MCF 10A (cell line): ENCODE data around the gene DNAJB2. TPM values are rescaled to one million over a fixed set of nuclear protein-coding genes. Genes with fewer than 3 reads are reported as not detected.

Experiments
- BruUV-seq: library from RNA; stranded (reverse); fragments of 400-500 nt; replicated peaks from 2 replicates; lab custom pipeline; 2021; lab: Mats Ljungman, UMichigan
- CTCF ChIA-PET: fragments of 300-600 bp; sonication (Branson Sonifier 250); formaldehyde crosslinking; extraction: SDS; loops from one replicate; lab custom pipeline; 2021; ENCODE audit warnings: antibody characterized with exemption, inconsistent platforms; lab: Yijun Ruan, JAX
- POLR2A ChIA-PET: fragments of 300-600, 350-650 bp; sonication (Branson Sonifier 250); formaldehyde crosslinking; extraction: SDS; loops from one replicate; lab custom pipeline; 2020; ENCODE audit warnings: antibody characterized with exemption, inconsistent platforms; lab: Yijun Ruan, JAX
- DNase-seq: peaks from one replicate; pipeline ENCODE4 v3.0.0-alpha.2; 2018; ENCODE audit not compliant: unreplicated experiment
- H3K27ac Mint-ChIP-seq: one replicate; pipeline ENCODE4 v1.8.0; 2022; ENCODE audit warnings: mild to moderate bottlenecking, low read depth, mixed read lengths; ENCODE audit not compliant: unreplicated experiment
- H3K27me3 Mint-ChIP-seq: one replicate; pipeline ENCODE4 v1.8.0; 2022; ENCODE audit warnings: mixed read lengths; ENCODE audit not compliant: insufficient read depth, unreplicated experiment
- H3K36me3 Mint-ChIP-seq: one replicate; pipeline ENCODE4 v1.8.0; 2022; ENCODE audit warnings: mild to moderate bottlenecking, moderate library complexity, mixed read lengths; ENCODE audit not compliant: insufficient read depth, unreplicated experiment
- H3K4me1 Mint-ChIP-seq: one replicate; pipeline ENCODE4 v1.8.0; 2022; ENCODE audit warnings: mixed read lengths; ENCODE audit not compliant: insufficient read depth, unreplicated experiment
- H3K4me3 Mint-ChIP-seq: one replicate; pipeline ENCODE4 v1.8.0; 2022; ENCODE audit warnings: mild to moderate bottlenecking, moderate library complexity, mixed read lengths; ENCODE audit not compliant: unreplicated experiment
- H3K9me3 Mint-ChIP-seq: one replicate; pipeline ENCODE4 v1.8.0; 2022; ENCODE audit warnings: mixed read lengths; ENCODE audit not compliant: unreplicated experiment
- intact Hi-C: fragments of 100-400 bp; cut with micrococcal nuclease; formaldehyde crosslinking; loops from 2 replicates; pipeline ENCODE4 v1.14.1; 2022
- total RNA-seq: library from RNA; stranded (reverse); gene quantifications from 2 replicates; pipeline ENCODE4 v1.2.3, GENCODE V29; 2022
- TF ChIP-seq, protein P1 (sequence below): fragments of 200-600 bp; IDR thresholded peaks from one replicate; pipeline ENCODE4 v1.8.0; 2022; ENCODE audit warnings: antibody characterized with exemption, mild to moderate bottlenecking; ENCODE audit not compliant: unreplicated experiment

DNAJB2 gene
- total RNA-seq, 1 experiment from 2014 or later, result 59.8 TPM

DNA sequence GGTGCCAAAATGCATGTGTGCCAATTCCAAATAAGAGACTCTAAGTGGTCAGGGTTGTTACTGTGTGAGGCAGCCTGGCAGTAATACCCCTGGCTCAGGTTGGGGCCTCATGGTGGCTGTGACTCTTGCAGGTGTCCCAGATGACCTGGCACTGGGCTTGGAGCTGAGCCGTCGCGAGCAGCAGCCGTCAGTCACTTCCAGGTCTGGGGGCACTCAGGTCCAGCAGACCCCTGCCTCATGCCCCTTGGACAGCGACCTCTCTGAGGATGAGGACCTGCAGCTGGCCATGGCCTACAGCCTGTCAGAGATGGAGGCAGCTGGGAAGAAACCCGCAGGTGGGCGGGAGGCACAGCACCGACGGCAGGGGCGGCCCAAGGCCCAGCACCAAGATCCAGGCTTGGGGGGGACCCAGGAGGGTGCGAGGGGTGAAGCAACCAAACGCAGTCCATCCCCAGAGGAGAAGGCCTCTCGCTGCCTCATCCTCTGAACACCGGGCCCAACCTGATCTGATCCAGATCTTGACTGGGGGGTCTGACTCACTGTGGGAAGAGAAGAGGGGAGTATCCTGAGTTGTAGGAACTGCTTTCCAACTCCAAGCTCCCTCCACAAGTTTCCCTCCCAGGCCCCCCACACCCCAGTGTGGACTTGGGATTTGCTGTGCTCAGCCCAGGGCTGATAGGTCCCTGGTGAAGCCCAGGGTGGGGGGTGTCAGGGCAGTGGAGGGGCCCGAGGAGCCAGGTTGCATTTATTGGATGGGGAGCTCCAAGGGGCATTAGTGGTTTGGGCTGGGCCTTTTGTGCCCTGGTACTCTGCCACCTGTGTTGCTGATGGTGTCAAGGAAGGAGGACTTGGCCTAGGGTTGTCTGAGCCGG, 5.6 kb downstream of the DNAJB2 start:
- no TSS peak for BruUV-seq
- peaks cover 45% of the 10 kb centered on the region for H3K36me3 Mint-ChIP-seq

DNA sequence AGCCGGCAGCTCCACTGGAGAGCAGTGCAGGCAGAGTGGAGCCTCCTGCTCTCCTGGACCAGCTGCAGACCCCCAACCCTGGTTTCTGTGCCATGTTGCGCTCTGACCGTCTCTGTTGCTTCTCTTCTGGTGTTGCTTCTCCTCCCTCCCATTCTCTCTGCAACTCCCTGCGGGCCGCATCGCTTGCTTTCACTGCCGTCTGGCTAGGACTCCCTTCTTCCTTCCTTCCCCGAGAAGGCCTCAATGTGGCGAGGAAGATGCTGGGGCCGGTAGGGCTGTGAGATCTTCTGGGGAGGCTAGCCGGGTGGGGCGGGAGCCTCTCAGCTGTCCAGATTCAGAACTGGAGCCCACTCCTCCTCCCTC, 6.2 kb downstream of the DNAJB2 start:
- POLR2A ChIA-PET, result interaction anchor here (1.7 to 3.0 kb wide), 3 partner anchors 11 to 56 kb away, joined by 4 to 22 read pairs (median 10); partner anchors contain the start of genes ANKZF1 and ATG9A
- no peak overlapping the region for H3K4me3 Mint-ChIP-seq

More for the DNA sequence above, 5.6 kb downstream of the DNAJB2 start:
- intact Hi-C loops, result no loop called here
- Mint-ChIP-seq H3K27me3 (no peaks in the 10 kb centered on the region), H3K9me3 (no peaks in the 10 kb centered on the region), H3K4me3 (no peak overlapping the region), H3K27ac (peak overlapping the region; percentile 67), H3K4me1 (peaks cover 41% of the 10 kb centered on the region)
- ChIA-PET POLR2A (interaction anchor here (1.7 to 3.0 kb wide), 2 partner anchors 10 to 55 kb away, joined by 4 to 22 read pairs; partner anchors contain the start of genes ANKZF1 and ATG9A), CTCF (interaction anchor here (0.7 to 18.2 kb wide), 3 partner anchors 12 to 30 kb away, joined by 3 to 445 read pairs (median 4); no protein-coding TSS in a partner anchor)
- TF ChIP-seq, protein P1, sequence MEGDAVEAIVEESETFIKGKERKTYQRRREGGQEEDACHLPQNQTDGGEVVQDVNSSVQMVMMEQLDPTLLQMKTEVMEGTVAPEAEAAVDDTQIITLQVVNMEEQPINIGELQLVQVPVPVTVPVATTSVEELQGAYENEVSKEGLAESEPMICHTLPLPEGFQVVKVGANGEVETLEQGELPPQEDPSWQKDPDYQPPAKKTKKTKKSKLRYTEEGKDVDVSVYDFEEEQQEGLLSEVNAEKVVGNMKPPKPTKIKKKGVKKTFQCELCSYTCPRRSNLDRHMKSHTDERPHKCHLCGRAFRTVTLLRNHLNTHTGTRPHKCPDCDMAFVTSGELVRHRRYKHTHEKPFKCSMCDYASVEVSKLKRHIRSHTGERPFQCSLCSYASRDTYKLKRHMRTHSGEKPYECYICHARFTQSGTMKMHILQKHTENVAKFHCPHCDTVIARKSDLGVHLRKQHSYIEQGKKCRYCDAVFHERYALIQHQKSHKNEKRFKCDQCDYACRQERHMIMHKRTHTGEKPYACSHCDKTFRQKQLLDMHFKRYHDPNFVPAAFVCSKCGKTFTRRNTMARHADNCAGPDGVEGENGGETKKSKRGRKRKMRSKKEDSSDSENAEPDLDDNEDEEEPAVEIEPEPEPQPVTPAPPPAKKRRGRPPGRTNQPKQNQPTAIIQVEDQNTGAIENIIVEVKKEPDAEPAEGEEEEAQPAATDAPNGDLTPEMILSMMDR, result no peak
- DNase-seq, result no peak

DNA sequence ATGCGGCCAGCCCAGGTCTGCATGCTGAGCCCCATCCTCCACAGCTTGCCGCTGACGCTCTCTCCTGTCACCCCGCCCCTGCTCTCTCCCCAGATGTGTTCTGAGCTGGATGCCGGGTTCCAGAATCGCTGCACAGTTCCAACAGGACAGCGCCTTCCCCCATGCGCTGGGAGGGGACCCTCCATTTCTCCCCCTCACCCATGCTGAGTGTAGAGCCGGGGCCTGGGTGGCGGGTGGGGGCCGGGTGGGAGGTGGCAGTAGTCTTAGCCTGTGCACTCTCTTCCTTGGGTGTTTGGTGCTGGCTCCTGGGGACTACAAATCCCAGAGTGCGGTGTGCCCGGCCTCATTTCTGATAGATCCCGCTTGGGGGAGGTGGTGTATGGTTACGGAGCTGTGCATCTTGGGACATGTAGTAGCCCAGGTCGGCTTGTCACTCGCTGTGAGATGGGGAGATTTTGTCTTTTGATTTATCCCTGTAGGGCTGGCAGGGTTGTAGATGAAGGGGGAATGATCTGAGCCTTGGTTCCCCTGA, 6.8 kb downstream of the DNAJB2 start:
- peak overlapping the region; percentile 89 for H3K27ac Mint-ChIP-seq
- intact Hi-C loops, result no loop called here
- no TSS peak for BruUV-seq

More for the DNA sequence above, 6.2 kb downstream of the DNAJB2 start:
- CTCF ChIA-PET, result interaction anchor here (1.1 to 18.2 kb wide), 2 partner anchors 11 to 29 kb away, joined by 3 to 445 read pairs; no protein-coding TSS in a partner anchor
- H3K27ac Mint-ChIP-seq, result peak overlapping the region; percentile 67
- TF ChIP-seq, protein P1, result no peak
- H3K4me1 Mint-ChIP-seq, result peaks cover 42% of the 10 kb centered on the region
- H3K36me3 Mint-ChIP-seq, result peaks cover 41% of the 10 kb centered on the region
- DNase-seq, result no peak
- intact Hi-C loops, result no loop called here
- no TSS peak for BruUV-seq
- H3K9me3 Mint-ChIP-seq, result no peaks in the 10 kb centered on the region
- H3K27me3 Mint-ChIP-seq, result no peaks in the 10 kb centered on the region

More for the DNA sequence above, 6.8 kb downstream of the DNAJB2 start:
- H3K36me3 Mint-ChIP-seq, result peaks cover 35% of the 10 kb centered on the region
- H3K4me1 Mint-ChIP-seq, result peaks cover 39% of the 10 kb centered on the region
- POLR2A ChIA-PET, result interaction anchor here (0.8 to 11.1 kb wide), 10 partner anchors 9 to 127 kb away, joined by 3 to 170 read pairs (median 12); partner anchors contain the start of genes ABCB6, ANKZF1, ATG9A and CNPPD1
- H3K4me3 Mint-ChIP-seq, result peak overlapping the region; percentile 62
- H3K27me3 Mint-ChIP-seq, result no peaks in the 10 kb centered on the region
- peak; percentile 68 for DNase-seq
- CTCF ChIA-PET, result interaction anchor here (0.6 to 18.2 kb wide), 7 partner anchors 8 to 389 kb away, joined by 3 to 445 read pairs (median 4); partner anchors contain the start of gene DNAJB2
- TF ChIP-seq, protein P1, result no peak
- H3K9me3 Mint-ChIP-seq, result no peaks in the 10 kb centered on the region
